ENCODE data around the gene RCHY1. TPM values are rescaled to one million over a fixed set of nuclear protein-coding genes. Genes with fewer than 3 reads are reported as not detected.
"Not testable (repeated sequence)": the region's sequence is repeated elsewhere in the genome, so short reads cannot be mapped to it uniquely, and the experiment has no call there.

RCHY1 gene
- 69.7 and 71.5 TPM in 2 replicates for total RNA-seq (2014; rRNA removed; shearing (Covaris generic))

DNA sequence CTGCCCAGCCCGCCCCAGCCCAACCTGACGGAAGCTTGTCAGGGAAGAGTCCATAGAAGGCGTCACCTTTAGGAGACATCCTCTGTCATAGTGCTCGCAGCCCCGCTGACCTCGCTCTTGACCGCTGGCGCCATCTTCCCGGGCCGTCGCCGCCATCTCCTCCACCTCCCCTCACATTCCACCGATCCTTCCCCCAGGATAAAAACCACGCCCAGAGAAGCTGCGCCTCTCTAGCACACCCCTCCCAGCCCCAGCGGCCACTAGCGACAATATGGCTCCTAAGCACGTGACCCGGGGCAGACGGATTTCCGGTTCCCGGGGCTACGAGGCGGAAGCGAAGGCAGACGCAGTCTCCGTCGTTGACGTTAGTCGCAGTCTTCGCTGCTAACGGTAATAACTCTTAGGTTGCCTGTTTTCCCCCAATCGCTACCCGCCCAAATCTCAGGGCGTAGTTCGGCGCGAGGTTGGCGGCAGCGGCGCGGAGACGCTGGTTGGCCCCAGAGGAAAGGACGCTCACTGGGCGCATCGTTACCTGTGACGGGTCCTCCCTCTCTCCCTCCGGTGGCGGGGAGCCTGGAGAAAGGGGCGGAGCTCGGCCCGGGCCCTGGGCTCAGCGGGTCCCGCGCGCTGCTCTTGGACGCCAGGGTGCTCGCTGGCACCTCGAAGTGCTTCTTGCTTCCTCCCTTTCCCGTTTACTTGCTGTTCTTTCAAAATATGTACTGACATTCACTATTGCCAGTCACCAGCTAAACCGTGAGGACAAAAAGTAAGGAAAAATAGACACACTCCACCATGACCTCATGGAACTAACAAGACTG is at the start of gene RCHY1, which contains the start of gene THAP6:
Gene RCHY1 (minus strand): TSS at position 273 of the 818 bp plus-strand sequence. CDS start 117 bp downstream, at position 156.
Gene THAP6 (plus strand): TSS at position 343 of the 818 bp plus-strand sequence. CDS start 980 bp downstream, outside the sequence.
- peaks cover 13% of the 10 kb centered on the region; the same call in 1 of the 2 replicates for H3K4me1 ChIP-seq
- peak within 1 kb of the TSS; percentile 88 for H3K4me3 ChIP-seq
- no peaks in the 10 kb centered on the region for H3K27me3 ChIP-seq
- no peaks in the 10 kb centered on the region for H3K9me3 ChIP-seq (replicated peaks)
- peaks cover 27% of the 10 kb centered on the region for H3K36me3 ChIP-seq
- peak; percentile 99 for DNase-seq
- peak within 1 kb of the TSS; percentile 81 for H3K27ac ChIP-seq

DNA sequence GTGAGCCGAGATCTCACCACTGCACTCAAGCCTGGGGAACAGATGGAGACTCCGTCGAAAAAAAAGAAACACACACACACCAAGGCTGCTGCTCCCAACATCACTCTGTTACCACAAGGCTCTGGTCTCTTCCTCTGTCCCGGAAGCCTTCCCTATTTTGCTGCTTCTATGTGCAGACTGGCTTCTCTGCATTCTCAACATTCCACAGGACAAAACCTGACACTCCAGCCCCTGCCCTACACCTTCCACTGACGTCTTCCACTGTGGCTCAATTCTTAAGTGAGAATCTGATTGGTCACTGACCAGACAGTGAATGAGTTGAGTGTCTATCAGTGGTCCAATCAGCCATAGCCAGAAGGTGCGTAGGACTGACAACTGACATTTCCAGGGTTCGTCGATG is 47.6 kb upstream of the RCHY1 start:
- Histone ChIP-seq H3K9me3 (replicated peaks) (no peaks in the 10 kb centered on the region), H3K4me1 (peaks cover 3% of the 10 kb centered on the region; the same call in 1 of the 2 replicates), H3K27ac (no peak overlapping the region), H3K4me3 (no peak overlapping the region), H3K27me3 (no peaks in the 10 kb centered on the region), H3K36me3 (no peaks in the 10 kb centered on the region)
- DNase-seq, result peak; percentile 27

DNA sequence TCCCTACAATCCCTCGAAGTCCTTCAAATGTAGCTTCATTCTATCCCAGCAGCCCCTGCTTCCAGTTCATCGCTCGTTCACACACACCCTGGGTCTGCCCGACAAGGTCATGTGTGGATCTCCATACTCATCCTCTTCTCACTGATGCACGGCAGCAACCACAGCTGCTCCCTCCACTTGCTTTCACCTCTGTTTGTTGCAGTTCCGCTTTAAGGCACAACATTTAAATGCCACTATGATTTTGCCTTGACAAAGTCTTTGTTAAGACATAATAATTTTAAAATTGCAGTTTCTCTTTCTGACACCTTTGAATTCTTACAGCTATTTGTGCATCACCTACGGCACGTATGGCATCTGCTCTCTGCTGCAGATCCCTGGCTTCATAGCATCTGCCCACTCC is 43.5 kb upstream of the RCHY1 start:
- Histone ChIP-seq H3K27ac (no peak overlapping the region), H3K4me1 (peaks cover 6% of the 10 kb centered on the region), H3K36me3 (no peaks in the 10 kb centered on the region), H3K27me3 (no peaks in the 10 kb centered on the region), H3K9me3 (replicated peaks) (no peaks in the 10 kb centered on the region), H3K4me3 (no peak overlapping the region)
- DNase-seq, result no peak

- no peaks in the 10 kb centered on the region for H3K36me3 ChIP-seq
- H3K27me3 ChIP-seq, result no peaks in the 10 kb centered on the region
- peaks cover 6% of the 10 kb centered on the region for H3K4me1 ChIP-seq
- no peak within 1 kb of the TSS for H3K27ac ChIP-seq
- no peaks in the 10 kb centered on the region for H3K9me3 ChIP-seq (replicated peaks)
- no peak within 1 kb of the TSS for H3K4me3 ChIP-seq
- DNase-seq, result peak in 1 of 2 experiments; percentile 22
Measured at GRCh38 chr4:75555294-75556164, 41.3 kb upstream of the RCHY1 start, which contains the start of gene ODAPH. Gene ODAPH (plus strand): TSS chr4:75556066. CDS start chr4:75556083, 17 bp downstream.

GRCh38 chr4:75552452-75552851 is 38.2 kb upstream of the RCHY1 start:
- Histone ChIP-seq H3K4me1 (peaks cover 11% of the 10 kb centered on the region), H3K9me3 (replicated peaks) (no peaks in the 10 kb centered on the region), H3K27ac (no peak overlapping the region), H3K4me3 (no peak overlapping the region), H3K36me3 (no peaks in the 10 kb centered on the region), H3K27me3 (no peaks in the 10 kb centered on the region)
- DNase-seq, result no peak

GRCh38 chr4:75549019-75549418 is 34.8 kb upstream of the RCHY1 start:
- peaks cover 9% of the 10 kb centered on the region for H3K4me1 ChIP-seq
- no peaks in the 10 kb centered on the region for H3K36me3 ChIP-seq
- H3K4me3 ChIP-seq, result no peak overlapping the region
- DNase-seq, result peak; percentile 55 to 67
- no peaks in the 10 kb centered on the region for H3K9me3 ChIP-seq (replicated peaks)
- no peak overlapping the region for H3K27ac ChIP-seq
- H3K27me3 ChIP-seq, result no peaks in the 10 kb centered on the region

DNA sequence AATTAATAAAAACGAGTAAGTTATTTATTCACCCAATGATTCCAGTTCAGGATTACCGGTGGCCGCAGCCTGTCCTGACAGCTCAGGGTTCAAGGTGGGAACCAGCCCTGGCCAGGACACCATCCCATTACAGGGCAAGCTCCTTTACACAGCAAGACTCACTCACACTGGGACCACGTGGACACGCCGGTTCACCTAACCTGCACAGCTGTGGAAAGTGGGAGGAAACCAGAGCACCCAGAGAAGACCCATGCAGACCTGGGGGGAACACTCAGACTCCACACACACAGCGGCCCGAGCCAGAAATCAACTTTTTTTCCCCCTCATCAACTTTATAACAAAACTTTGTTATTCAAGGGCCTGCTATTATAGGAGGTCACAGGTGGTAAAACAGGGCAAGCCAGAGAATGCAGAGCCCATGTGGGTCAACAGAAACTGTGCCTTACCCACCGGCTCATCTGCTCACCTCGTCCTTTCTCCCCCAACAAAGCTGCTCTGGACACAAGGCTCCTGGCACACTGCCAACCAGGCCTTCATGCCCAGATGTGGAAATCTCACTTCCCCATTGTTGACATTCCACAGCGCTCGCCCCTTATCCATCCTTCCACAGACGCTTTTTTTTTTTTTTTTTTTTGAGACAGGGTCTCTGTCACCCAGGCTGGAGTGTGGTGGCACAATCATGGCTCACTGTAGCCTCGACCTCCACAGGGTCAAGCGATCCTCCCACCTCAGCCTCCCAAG is 33.6 kb upstream of the RCHY1 start:
- H3K4me3 ChIP-seq, result no peak overlapping the region
- DNase-seq, result peak; percentile 81 to 90
- no peaks in the 10 kb centered on the region for H3K36me3 ChIP-seq

GRCh38 chr4:75545526-75545925 is 31.3 kb upstream of the RCHY1 start:
- Histone ChIP-seq H3K36me3 (no peaks in the 10 kb centered on the region), H3K27ac (no peak overlapping the region), H3K4me3 (no peak overlapping the region), H3K4me1 (peaks cover 9% of the 10 kb centered on the region), H3K27me3 (no peaks in the 10 kb centered on the region), H3K9me3 (replicated peaks) (no peaks in the 10 kb centered on the region)
- DNase-seq, result no peak

More for the DNA sequence above, 33.6 kb upstream of the RCHY1 start:
- Histone ChIP-seq H3K27ac (no peak overlapping the region), H3K27me3 (no peaks in the 10 kb centered on the region), H3K9me3 (replicated peaks) (no peaks in the 10 kb centered on the region), H3K4me1 (peaks cover 9% of the 10 kb centered on the region)

GRCh38 chr4:75544870-75545269 is 30.7 kb upstream of the RCHY1 start:
- no peak overlapping the region for H3K4me3 ChIP-seq
- H3K27me3 ChIP-seq, result no peaks in the 10 kb centered on the region
- DNase-seq, result no peak
- no peak overlapping the region for H3K27ac ChIP-seq
- no peaks in the 10 kb centered on the region for H3K9me3 ChIP-seq (replicated peaks)
- peaks cover 9% of the 10 kb centered on the region for H3K4me1 ChIP-seq
- H3K36me3 ChIP-seq, result 0 out of 2 replicates have a peak, but pooled peaks cover under 1% of the 10 kb centered on the region

GRCh38 chr4:75544220-75544619 is 30.0 kb upstream of the RCHY1 start:
- not testable (repeated sequence) for H3K27me3 ChIP-seq; H3K4me3 ChIP-seq; H3K27ac ChIP-seq; H3K4me1 ChIP-seq; H3K36me3 ChIP-seq; DNase-seq; H3K9me3 ChIP-seq (replicated peaks)

DNA sequence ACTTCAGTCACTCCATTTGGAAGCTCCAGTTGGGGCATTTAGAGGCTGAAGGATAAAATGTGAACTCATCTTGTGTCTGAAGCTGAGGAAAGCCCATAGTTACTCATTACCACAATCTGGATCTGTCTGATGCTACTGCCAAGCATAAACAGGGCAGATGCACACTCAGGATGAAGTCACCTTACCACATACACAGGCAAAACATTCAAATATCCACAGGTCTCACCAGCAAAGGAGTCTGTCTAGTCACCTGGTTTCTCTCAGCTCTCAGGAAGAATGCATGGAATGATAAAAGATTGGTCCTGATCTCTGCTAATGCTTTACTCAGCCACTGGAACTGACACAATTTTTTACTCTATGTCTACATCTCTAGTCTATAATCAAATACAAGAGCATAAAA is 28.6 kb upstream of the RCHY1 start:
- no peaks in the 10 kb centered on the region for H3K9me3 ChIP-seq (replicated peaks)
- DNase-seq, result no peak
- H3K36me3 ChIP-seq, result 0 out of 2 replicates have a peak, but pooled peaks cover 2% of the 10 kb centered on the region
- no peaks in the 10 kb centered on the region for H3K27me3 ChIP-seq
- H3K4me3 ChIP-seq, result no peak overlapping the region
- H3K4me1 ChIP-seq, result no peaks in the 10 kb centered on the region
- no peak overlapping the region for H3K27ac ChIP-seq

DNA sequence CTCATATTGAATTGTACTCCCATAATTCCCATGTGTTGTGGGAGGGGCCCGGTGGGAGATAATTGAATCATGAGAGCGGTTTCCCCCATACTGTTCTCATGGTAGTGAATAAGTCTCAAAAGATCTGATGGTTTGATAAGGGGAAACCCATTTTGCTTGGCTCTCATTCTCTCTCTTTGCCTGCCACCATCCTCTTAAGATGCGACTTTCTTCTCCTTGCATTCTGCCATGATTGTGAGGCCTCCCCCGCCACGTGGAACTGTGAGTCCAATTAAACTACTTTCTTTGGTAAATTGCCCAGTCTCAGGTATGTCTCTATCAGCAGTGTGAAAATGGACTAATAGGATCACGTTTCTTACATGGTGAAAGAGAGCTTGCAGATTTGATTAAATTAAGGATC is 23.1 kb upstream of the RCHY1 start:
- not testable (repeated sequence) for H3K27me3 ChIP-seq, DNase-seq, H3K27ac ChIP-seq, H3K4me3 ChIP-seq, H3K4me1 ChIP-seq
- peaks cover 14% of the 10 kb centered on the region for H3K9me3 ChIP-seq (replicated peaks)
- peaks cover 13% of the 10 kb centered on the region for H3K36me3 ChIP-seq

- not testable (repeated sequence) for H3K4me3 ChIP-seq, H3K4me1 ChIP-seq, H3K27me3 ChIP-seq, H3K27ac ChIP-seq, DNase-seq
- peaks cover 14% of the 10 kb centered on the region for H3K9me3 ChIP-seq (replicated peaks)
- peaks cover 20% of the 10 kb centered on the region for H3K36me3 ChIP-seq
Measured at GRCh38 chr4:75533926-75534325, 19.7 kb upstream of the RCHY1 start.

GRCh38 chr4:75533339-75533887 is 19.2 kb upstream of the RCHY1 start:
- DNase-seq, H3K4me1 ChIP-seq, H3K27me3 ChIP-seq, H3K4me3 ChIP-seq, H3K27ac ChIP-seq: not testable (repeated sequence)
- H3K9me3 ChIP-seq (replicated peaks), result peaks cover 14% of the 10 kb centered on the region
- H3K36me3 ChIP-seq, result peaks cover 21% of the 10 kb centered on the region

Measured in SJCRH30 (cell line).